K562 (cell line): ENCODE results near the gene FUT8. TPM values are rescaled to one million over a fixed set of nuclear protein-coding genes. Genes with fewer than 3 reads are reported as not detected.

ENCODE experiments used
- ATAC-seq: fragments of 200-7000 bp; cut with Tn5 transposase; 3 replicates; pipeline ENCODE4 v1.9.1; 2020; ENCODE audit warnings: moderate library complexity
- BruUV-seq: library from RNA; stranded (reverse); fragments of 400-500 nt; replicated peaks from 2 replicates; lab custom pipeline; 2021; lab: Mats Ljungman, UMichigan
- CTCF ChIA-PET: fragments of 300-600 bp; formaldehyde crosslinking; extraction: SDS; loops from one replicate; lab custom pipeline; 2021; ENCODE audit warnings: low intra/inter-chr PET ratio; lab: Yijun Ruan, JAX
- POLR2A ChIA-PET: fragments of 300-600, 350-650 bp; sonication (Branson Sonifier 250); formaldehyde crosslinking; extraction: SDS; loops from one replicate; lab custom pipeline; 2021; ENCODE audit warnings: antibody characterized with exemption, inconsistent platforms; lab: Yijun Ruan, JAX
- DNase-seq, 4 experiments: peaks; one replicate each; pipeline versions ENCODE4 v3.0.0 to v3.0.0-alpha.2; 2011 to 2018; ENCODE audit warnings: low spot score in 3 of 4, mixed read lengths in 3 of 4; ENCODE audit errors: extremely low read depth in 1 of 4
- FAIRE-seq: peaks from 2 replicates; lab custom pipeline; 2011; peaks lifted over from hg19 to GRCh38; lab: Jason Lieb, UNC
- H2AFZ ChIP-seq: 2 replicates; pipeline ENCODE4 v1.6.0; 2011; ENCODE audit warnings: low read depth, low read length, control low read depth, inconsistent platforms
- H3K27ac ChIP-seq: fragments of 200-600 bp; 3 replicates; pipeline ENCODE4 v1.8.0; 2011; ENCODE audit warnings: low read depth, mild to moderate bottlenecking, control low read depth, inconsistent platforms, low read length, moderate library complexity, mixed read lengths; ENCODE audit errors: extremely low read depth
- H3K27me3 ChIP-seq, 2 experiments: fragments of 300-600 bp in 1 of 2; 2 replicates in 1 of 2; 3 replicates in 1 of 2; pipeline versions ENCODE4 v1.6.0 to v1.8.0; 2011; ENCODE audit warnings: inconsistent platforms in 2 of 2, low read length in 2 of 2, mild to moderate bottlenecking in 1 of 2, mixed read lengths in 1 of 2, moderate library complexity in 1 of 2; ENCODE audit not compliant: control insufficient read depth in 2 of 2, insufficient read depth in 2 of 2
- H3K36me3 ChIP-seq: fragments of 300-600 bp; 3 replicates; pipeline ENCODE4 v1.8.0; 2011; ENCODE audit warnings: mild to moderate bottlenecking, low read length, inconsistent platforms; ENCODE audit not compliant: control insufficient read depth, insufficient read depth
- H3K4me1 ChIP-seq, 2 experiments: fragments of 200-600 bp in 1 of 2; replicated peaks in 1 of 2; 2 replicates in 1 of 2; 3 replicates in 1 of 2; pipeline versions ENCODE4 v1.5.1 to v1.8.0; 2011; ENCODE audit warnings: inconsistent platforms in 2 of 2, low read length in 2 of 2, mild to moderate bottlenecking in 1 of 2, mixed read lengths in 1 of 2, moderate library complexity in 1 of 2; ENCODE audit not compliant: control insufficient read depth in 2 of 2, insufficient read depth in 2 of 2
- H3K4me2 ChIP-seq: 2 replicates; pipeline ENCODE4 v1.6.1; 2011; ENCODE audit warnings: low read length, control low read depth, inconsistent platforms, mixed read lengths; ENCODE audit not compliant: insufficient read depth
- H3K4me3 ChIP-seq: fragments of 200-600 bp; sonication (generic), shearing (Covaris generic); 2 replicates; pipeline ENCODE4 v1.5.1; 2016; ENCODE audit warnings: control low read depth, inconsistent platforms
- H3K79me2 ChIP-seq: fragments of 200-600 bp; 3 replicates; pipeline ENCODE4 v1.8.0; 2011; ENCODE audit warnings: low read length, inconsistent platforms; ENCODE audit not compliant: control insufficient read depth, insufficient read depth
- H3K9ac ChIP-seq, 2 experiments: 2 replicates each; pipeline versions ENCODE4 v1.6.0 to v1.6.1; 2011; ENCODE audit warnings: low read depth in 2 of 2, low read length in 2 of 2, control low read depth in 1 of 2, inconsistent platforms in 1 of 2, mild to moderate bottlenecking in 1 of 2, mixed read lengths in 1 of 2; ENCODE audit not compliant: insufficient read depth in 1 of 2
- H3K9me1 ChIP-seq: one replicate; pipeline ENCODE4 v1.6.0; 2011; ENCODE audit warnings: inconsistent platforms, mild to moderate bottlenecking, low read length, moderate library complexity; ENCODE audit not compliant: control insufficient read depth, insufficient read depth
- H3K9me3 ChIP-seq: replicated peaks from 2 replicates; pipeline ENCODE4 v1.5.1; 2011; ENCODE audit warnings: low read depth, low read length, inconsistent platforms; ENCODE audit not compliant: control insufficient read depth, insufficient read depth
- H4K20me1 ChIP-seq: replicated peaks from 2 replicates; pipeline ENCODE4 v1.6.1; 2011; ENCODE audit warnings: low read length, inconsistent platforms, mixed read lengths; ENCODE audit not compliant: control insufficient read depth, insufficient read depth
- ELF1 ChIP-seq: fragments of 200-800 bp; sonication (Bioruptor generic); IDR thresholded peaks from 2 replicates; pipeline ENCODE4 v1.6.1; 2016; ENCODE audit warnings: missing genetic modification characterization, missing compliant biosample characterization
- ETV5 ChIP-seq: sonication (generic); formaldehyde crosslinking; IDR thresholded peaks from 2 replicates; pipeline ENCODE4 v1.4.0; 2020; ENCODE audit warnings: low read depth, mild to moderate bottlenecking, missing genetic modification reagents
- EWSR1 ChIP-seq: fragments of 450-650 bp; IDR thresholded peaks from 2 replicates; pipeline ENCODE4 v1.6.1; 2018; ENCODE audit warnings: borderline replicate concordance, mild to moderate bottlenecking, low read depth, moderate library complexity; ENCODE audit not compliant: partially characterized antibody
- NR3C1 ChIP-seq: sonication (generic); formaldehyde crosslinking; IDR thresholded peaks from 2 replicates; pipeline ENCODE4 v1.8.1; 2022; ENCODE audit warnings: missing genetic modification reagents
- PHB2 ChIP-seq: fragments of 450-650 bp; IDR thresholded peaks from 2 replicates; pipeline ENCODE4 v1.6.1; 2017; ENCODE audit warnings: low read depth
- STAG1 ChIP-seq: sonication (generic); formaldehyde crosslinking; IDR thresholded peaks from 2 replicates; pipeline ENCODE4 v1.5.0; 2020; ENCODE audit warnings: missing genetic modification reagents, borderline replicate concordance
- TEAD1 ChIP-seq, 2 experiments: fragments of 450-650 bp in 1 of 2; sonication (generic) in 1 of 2; formaldehyde crosslinking; IDR thresholded peaks; 2 replicates each; pipeline versions ENCODE4 v1.4.0 to v1.8.0; 2020 to 2022; ENCODE audit warnings: mild to moderate bottlenecking in 2 of 2, missing genetic modification reagents in 1 of 2
- ZNF583 ChIP-seq: fragments of 250-450 bp; sonication (Bioruptor Pico); IDR thresholded peaks from 2 replicates; pipeline ENCODE4 v1.4.0; 2020
- ZSCAN32 ChIP-seq: fragments of 450-650 bp; formaldehyde crosslinking; IDR thresholded peaks from 2 replicates; pipeline ENCODE4 v1.4.0; 2020; ENCODE audit warnings: mild to moderate bottlenecking, moderate library complexity
- WGBS: fragments of 100-300 bp; shearing (Covaris generic); methylation state at CpG from one replicate; pipeline ENCODE4 v1.1.6; 2016; ENCODE audit warnings: low coverage, mixed read lengths; ENCODE audit not compliant: insufficient coverage; ENCODE audit errors: missing lambda C conversion rate; 5-methylcytosine and 5-hydroxymethylcytosine counted together
- in situ Hi-C: fragments of 300-500 bp; cut with MboI; formaldehyde crosslinking; loops from 4 replicates; pipeline ENCODE4 v1.15.0; 2018; ENCODE audit warnings: inconsistent platforms, mixed read lengths
- intact Hi-C: fragments of 100-400 bp; cut with micrococcal nuclease; formaldehyde crosslinking; loops from 2 replicates; pipeline ENCODE4 v1.14.2; 2022
- polyA plus RNA-seq, 8 experiments: library from polyadenylated mRNA; depleted of rRNA in 4 of 8; stranded (reverse) in 5 of 8; unstranded in 3 of 8; fragments of >200 nt; fragmentation: Nextera tagmentation in 2 of 8; fragmentation: Illumina TruSeq in 1 of 8; extraction: Ambion mirVana in 2 of 8; extraction: Trizol in 1 of 8; gene quantifications; 2 replicates each; pipeline versions ENCODE4 v1.2.1 to v1.2.3, GENCODE V29; 2011 to 2014; ENCODE audit warnings: inconsistent platforms in 1 of 8, missing spikeins in 1 of 8
- total RNA-seq, 7 experiments: library from RNA; depleted of rRNA in 6 of 7; stranded (reverse); fragments of >200 nt in 6 of 7; fragmentation: Illumina TruSeq in 2 of 7; extraction: Trizol in 2 of 7; gene quantifications; 2 replicates each; pipeline versions ENCODE4 v1.2.1 to v1.2.3, GENCODE V29; 2011 to 2021; ENCODE audit warnings: low replicate concordance in 1 of 7
- TF ChIP-seq, protein P1 (sequence below), 2 experiments: fragments of 450-650 bp in 1 of 2; sonication (generic) in 1 of 2; formaldehyde crosslinking in 1 of 2; IDR thresholded peaks in 1 of 2; conservative IDR thresholded peaks in 1 of 2; 2 replicates each; pipeline versions ENCODE4 v1.6.1 to v1.8.1; 2016 to 2023; ENCODE audit warnings: mild to moderate bottlenecking in 2 of 2, moderate library complexity in 2 of 2, inconsistent platforms in 1 of 2, missing genetic modification reagents in 1 of 2

The FUT8 gene
- total and polyA plus RNA-seq, 9 of the 15 experiments (the other 6 are each of a cell fraction or from before 2014, with no cell fraction given): 4.1 to 15.2 (median 7.8) TPM

GRCh38 chr14:65449647-65450046 lies 37.1 kb downstream of the FUT8 start:
- TF ChIP-seq ETV5 (CRISPR knock-in tag): no peak
- TF ChIP-seq EWSR1: no peak
- TF ChIP-seq TEAD1 (CRISPR knock-in tag; IDR thresholded peaks at IDR 0.05): no peak
- no peak for TF ChIP-seq PHB2
- TF ChIP-seq ZNF583 (CRISPR knock-in tag): no peak
- no peak for TF ChIP-seq ZSCAN32 (CRISPR knock-in tag)
- no peak for TF ChIP-seq ELF1
- no peak for TF ChIP-seq STAG1
- TF ChIP-seq, protein P1, sequence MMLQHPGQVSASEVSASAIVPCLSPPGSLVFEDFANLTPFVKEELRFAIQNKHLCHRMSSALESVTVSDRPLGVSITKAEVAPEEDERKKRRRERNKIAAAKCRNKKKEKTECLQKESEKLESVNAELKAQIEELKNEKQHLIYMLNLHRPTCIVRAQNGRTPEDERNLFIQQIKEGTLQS (IDR thresholded peaks at IDR 0.05): no peak
- TF ChIP-seq, protein P1 (CRISPR knock-in tag; conservative IDR thresholded peaks at IDR 0.05): no peak
- TF ChIP-seq NR3C1 (CRISPR knock-in tag): no peak
- TF ChIP-seq, all 486 proteins: peak for 0
- ATAC-seq (0 out of 3 replicates have a peak, but pooled peaks have one; percentile 23), DNase-seq (no peak), FAIRE-seq (no peak)
- WGBS: no CpG with 5 or more reads among the region's 1 CpG
- no peaks in the 10 kb centered on the region for H4K20me1 ChIP-seq
- no TSS peak for BruUV-seq
- ChIA-PET CTCF (no interaction called here), POLR2A (interaction anchor here (1.3 kb wide), 1 partner anchor 11 kb away, joined by 6 read pairs; no protein-coding TSS in a partner anchor)
- no peak overlapping the region for H3K27ac ChIP-seq
- no peaks in the 10 kb centered on the region for H3K9me1 ChIP-seq
- H3K4me1 ChIP-seq: peaks cover 0 to 5% of the 10 kb centered on the region in 2 experiments; a peak in 3 of 5 replicates
- no peak overlapping the region for H3K4me3 ChIP-seq
- 0 out of 3 replicates have a peak, but pooled peaks cover 2% of the 10 kb centered on the region for H3K79me2 ChIP-seq
- no peak overlapping the region for H3K9ac ChIP-seq
- no peaks in the 10 kb centered on the region for H3K36me3 ChIP-seq
- H2AFZ ChIP-seq: peak overlapping the region; percentile 39; the same call in 1 of the 2 replicates
- in situ Hi-C loops (no loop called here), intact Hi-C loops (no loop called here)
- no peak overlapping the region for H3K4me2 ChIP-seq
- H3K9me3 ChIP-seq: no peaks in the 10 kb centered on the region
- H3K27me3 ChIP-seq: no peaks in the 10 kb centered on the region
